GDM1 (cell line): Measurements from ENCODE around the gene TUFM.
A peak's percentile ranks its signal among the peaks of the same experiment; 100 is the strongest.
"Not testable (repeated sequence)": the region's sequence is repeated elsewhere in the genome, so short reads cannot be mapped to it uniquely, and the experiment has no call there.

Source experiments
- DNase-seq: peaks from one replicate; lab custom pipeline; 2025; lab: John Stamatoyannopoulos, UW

Gene TUFM

DNA sequence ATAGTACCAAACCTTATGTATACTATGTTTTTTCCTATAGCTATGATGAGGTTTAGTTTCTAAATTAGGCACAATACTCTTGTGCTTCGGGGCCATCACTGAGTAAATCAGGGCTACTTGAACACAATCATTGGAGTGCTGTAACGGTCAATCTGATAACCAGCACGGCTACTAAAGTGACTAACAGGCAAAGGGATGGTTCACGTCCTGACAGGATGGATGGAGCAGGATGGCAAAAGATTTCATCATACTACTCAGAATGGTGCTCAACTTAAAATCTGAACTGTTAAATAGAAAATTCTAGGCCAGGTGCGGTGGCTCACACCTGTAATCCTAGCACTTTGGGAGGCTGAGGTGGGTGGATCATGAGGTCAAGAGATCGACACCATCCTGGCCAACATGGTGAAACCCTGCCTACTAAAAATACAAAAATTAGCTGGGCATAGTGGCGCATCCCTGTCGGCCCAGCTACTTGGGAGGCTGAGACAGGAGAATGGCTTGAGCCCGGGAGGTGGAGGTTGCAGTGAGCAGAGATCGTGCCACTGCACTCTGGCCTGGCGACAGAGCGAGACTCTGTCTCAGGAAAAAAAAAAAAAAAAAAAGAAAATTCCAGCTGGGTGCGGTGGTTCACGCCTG lies 7.0 kb downstream of the TUFM start:
- no peak for DNase-seq

DNA sequence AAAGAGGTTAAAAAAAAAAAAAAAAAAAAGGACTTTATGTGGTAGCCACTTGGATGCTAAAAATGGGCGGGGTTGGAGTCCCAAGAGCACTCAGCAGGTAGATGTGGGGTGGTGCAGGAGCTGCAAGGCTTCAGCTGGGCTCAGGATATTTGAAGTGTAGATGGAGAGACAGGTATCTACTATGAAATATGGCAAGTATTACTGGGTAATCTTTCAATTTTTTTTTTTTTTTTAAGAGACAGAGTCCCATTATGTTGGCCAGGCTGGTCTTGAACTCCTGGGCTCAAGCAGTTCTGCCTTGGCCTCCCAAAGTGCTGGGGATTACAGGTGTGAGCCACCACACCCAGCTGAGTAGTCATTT lies 7.6 kb downstream of the TUFM start:
- no peak for DNase-seq

DNA sequence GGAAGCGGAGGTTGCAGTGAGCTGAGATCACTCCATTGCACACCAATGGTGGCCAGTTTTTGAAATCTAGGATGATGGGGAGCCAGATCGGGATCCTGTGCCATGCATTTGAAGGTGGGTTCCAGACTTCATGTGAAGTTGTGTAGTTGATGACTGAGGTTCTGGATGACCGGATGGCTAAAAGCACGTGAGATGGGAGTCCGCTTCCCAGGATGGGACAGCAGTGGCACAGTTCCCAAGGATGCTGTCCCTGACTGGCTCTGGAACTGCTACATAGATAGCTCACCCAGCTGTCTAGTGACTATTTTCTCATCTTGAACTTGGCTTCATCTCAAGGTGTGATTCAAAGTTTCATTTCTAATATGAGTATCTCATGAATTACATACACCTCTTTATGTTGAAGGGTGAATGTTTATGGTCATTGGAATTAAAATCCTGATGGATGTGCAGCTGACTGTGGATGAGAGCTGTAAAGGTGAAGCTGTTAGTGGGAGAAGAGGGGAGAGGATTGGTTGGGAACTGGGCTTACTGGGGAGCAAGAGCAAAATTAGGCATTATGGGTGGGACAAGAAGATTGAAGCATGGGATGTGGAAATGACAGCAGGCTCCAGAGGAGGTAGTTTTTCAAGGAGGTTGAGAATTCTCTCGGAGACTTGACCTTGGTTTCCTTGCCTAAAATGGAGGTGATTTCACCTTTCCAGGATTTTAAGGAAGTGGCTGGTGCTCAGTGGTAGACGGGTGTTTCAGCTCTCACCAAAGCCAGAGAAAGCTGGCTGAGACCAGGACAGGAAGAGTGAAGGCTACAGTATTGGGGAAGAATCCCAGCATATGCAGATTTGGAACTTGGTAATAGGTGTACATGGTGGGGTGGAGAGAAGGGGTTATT lies 8.2 kb downstream of the TUFM start:
- no peak for DNase-seq

DNA sequence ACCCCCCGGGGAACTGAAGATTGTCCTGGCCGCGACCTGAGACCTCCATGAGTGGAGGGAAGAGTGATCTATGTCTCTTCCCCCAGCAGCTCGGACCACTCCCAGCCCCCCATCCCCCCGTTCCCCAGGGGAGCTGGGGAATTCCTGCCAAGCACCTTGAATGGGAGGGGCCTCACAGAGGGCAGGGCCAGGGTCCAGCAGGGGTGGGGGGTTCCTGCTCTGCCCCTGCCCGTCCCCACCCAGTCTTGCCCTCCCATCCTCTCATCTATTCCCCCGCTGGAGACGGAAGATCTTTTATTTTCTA lies 9.4 kb downstream of the TUFM start:
- DNase-seq: no peak

DNA sequence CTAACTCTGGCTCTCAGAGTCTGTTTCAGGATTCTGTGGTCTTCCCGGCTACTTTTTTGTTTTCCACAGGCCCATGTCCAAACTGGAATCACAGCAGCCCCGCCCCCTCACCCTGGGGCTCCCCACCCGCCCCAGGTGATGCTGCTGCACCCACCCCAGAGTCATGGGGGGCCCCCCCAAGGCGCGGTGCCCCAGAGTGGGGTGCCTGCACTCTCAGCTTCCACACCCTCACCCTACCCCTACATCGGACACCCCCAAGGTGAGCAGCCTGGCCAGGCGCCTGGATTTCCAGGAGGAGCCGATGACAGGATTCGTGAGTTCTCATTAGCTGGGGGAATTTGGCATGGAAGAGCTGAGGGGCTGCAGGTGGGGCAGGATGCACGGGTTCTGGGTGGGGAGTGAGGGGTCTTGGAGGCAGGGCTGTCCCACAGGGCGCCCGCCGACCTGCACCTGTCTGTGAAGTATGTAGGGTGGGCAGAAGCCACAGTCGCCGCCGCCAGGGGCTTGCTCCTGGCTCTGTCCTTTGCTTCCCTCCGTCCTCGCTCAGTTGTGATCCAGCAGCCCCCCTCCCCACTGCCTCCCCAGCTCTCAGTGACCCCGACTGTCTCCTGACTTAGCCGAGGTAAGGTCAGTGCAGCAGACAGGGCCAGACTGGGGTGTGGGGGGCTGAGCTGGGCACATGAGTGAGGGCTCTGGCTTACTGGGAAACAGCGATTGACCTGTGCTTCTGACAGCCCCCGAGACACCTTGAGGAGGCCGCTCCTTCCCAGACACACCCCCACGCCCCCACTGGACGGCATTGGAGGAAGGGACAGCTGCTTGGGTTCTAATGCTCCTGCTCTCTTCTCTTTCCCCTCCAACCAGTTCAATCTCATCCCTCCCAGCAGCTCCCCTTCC lies 10.0 kb downstream of the TUFM start:
- DNase-seq: no peak

DNA sequence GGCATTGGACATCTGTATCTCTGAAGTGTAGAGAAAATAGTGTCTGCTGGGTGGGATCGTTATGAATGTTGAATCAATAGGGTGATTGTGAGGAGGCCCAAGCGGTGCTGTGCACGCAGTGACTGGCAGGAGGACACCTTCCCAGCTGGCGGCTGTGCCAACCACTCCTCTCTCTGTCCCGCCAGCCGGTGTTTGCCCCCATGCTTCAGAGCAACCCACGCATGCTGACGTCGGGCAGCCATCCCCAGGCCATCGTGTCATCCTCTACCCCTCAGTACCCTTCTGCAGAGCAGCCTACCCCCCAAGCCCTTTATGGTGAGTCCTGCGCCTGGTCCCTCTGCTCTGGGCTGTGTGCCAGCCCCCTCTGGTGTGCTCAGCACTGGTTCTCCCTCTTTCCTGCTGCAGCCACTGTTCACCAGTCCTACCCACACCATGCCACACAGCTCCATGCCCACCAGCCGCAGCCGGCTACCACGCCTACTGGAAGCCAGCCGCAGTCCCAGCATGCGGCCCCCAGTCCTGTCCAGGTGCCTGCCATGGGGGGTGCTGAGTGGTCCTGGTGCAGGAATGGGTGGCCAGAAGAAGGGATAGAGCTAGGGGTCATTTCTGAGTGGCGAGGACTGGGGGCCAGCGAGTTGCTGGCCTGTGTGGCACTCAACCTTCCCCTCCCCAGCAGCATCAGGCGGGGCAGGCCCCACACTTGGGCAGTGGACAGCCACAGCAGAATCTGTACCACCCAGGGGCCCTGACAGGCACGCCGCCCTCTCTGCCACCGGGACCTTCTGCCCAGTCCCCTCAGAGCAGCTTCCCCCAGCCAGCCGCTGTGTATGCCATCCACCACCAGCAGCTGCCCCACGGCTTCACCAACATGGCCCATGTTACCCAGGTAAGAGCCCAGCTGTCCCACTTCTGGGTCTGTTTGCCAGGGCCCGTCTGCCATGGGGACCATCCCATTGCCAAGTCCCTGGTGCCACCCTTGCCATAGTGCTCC lies 11.0 kb downstream of the TUFM start:
- no peak for DNase-seq

DNA sequence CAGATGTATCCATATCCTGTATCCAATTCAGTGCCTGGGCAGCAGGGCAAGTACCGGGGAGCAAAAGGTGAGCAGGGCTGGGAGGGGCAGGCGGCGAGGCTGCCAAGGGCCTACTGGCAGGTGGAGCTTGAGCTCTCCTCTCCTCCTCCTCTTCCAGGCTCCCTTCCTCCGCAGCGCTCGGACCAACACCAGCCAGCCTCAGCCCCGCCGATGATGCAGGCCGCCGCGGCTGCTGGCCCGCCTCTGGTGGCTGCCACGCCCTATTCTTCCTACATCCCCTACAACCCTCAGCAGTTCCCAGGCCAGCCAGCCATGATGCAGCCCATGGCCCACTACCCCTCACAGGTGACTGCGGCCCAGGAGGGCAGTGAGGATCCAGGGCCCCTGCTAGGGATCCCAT lies 11.8 kb downstream of the TUFM start:
- DNase-seq: no peak

DNA sequence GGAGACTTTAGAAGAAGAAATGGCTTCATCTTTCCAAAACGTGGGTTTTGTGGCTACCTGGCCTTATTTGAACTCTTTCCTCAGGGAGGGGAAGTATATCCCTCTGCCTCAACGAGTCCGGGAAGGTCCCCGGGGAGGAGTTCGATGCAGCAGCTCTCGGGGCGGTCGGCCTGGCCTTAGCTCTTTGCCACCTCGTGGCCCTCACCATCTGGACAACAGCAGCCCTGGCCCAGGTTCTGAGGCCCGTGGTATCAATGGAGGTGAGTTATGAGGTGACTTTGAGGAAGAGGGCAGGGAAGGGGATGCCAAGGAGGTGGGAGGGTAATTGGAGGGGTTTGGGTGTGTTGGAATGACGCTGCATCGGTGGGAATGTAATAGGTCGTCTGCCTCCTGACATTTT lies 15.6 kb downstream of the TUFM start:
- DNase-seq: no peak

DNA sequence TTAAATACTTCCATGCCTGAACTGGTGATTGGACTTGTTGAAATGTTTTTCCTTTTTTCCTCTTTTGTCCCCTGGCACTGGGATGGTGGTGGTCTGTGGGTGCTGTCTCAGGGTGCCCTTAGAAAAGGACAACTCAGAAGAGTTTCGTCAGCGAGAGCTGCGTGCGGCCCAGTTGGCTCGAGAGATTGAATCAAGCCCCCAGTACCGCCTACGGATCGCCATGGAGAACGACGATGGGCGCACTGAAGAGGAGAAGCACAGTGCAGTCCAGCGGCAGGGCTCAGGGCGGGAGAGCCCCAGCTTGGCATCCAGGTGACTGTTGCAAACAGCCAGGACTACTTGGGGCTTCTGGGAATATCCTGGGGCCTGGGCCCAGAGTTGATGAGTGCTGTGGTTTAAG lies 16.4 kb downstream of the TUFM start:
- DNase-seq: no peak

DNA sequence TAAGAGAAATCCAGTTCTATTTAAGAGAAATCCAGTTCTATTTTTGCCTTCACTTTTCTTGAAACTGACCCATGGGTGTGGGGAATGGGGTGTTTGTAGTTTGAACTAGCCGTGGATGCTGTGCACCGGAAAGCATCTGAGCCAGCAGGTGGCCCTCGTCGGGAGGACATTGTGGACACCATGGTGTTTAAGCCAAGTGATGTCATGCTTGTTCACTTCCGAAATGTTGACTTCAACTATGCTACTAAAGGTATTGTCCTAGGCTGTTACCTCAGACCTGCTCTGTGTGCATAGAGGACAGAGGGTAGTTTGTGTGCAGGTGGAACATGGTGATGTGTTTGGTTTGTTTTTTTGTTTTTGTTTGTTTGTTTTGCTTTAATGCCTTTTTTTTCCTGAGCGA lies 20.0 kb downstream of the TUFM start:
- no peak for DNase-seq

DNA sequence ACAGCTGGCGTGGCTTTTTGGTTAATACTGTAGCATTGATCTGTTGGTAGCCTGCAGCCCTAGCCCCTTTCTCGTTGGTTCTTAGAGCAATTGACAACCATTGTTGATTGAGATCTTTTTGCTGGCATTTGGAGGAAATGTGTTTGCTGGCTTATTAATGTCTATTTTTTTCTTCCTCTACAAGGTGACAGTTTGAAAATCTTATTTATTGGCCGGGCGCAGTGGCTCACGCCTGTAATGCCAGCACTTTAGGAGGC lies 21.5 kb downstream of the TUFM start:
- no peak for DNase-seq

DNA sequence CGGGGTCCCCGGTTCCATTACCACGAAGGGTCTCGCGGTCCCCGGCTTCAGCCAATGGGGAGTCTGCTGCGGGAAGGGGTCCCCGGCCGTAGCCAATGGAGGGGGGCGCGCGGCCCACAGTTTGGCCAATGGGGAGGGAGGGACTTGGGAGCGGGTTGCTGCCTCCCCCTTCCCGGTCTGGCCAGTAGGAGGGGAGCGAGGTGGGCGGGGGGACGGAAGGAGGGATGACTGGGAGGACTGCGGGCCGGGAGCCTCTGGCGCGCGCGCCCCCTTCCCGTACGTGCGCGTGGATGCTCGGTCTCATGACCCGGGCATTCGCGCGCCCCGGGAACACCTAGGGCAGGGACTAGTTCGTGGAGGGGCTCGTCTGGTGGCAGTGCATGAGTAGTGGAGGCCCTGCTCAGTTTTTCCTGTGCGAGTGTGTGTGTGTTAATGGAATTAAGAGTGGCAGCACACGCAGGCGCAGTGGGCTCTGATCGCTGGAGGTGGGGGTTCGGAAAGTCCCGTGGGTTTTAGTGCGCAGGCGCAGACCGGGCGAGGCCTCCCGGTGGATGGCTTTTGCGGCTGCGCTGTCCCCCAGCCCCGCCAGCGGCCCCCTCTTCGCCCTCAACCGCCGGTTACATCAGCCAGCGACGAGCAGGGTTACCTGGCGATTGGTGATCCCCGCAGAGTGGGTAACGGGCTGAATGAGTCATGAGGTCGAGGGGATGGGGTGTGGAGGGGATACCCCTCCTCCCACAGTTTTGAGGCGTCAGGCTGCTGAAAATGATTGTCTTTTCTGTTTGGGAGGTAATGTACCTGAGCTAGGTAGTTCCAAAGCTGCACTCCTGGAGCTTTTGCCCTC lies 22.1 kb downstream of the TUFM start:
- peak; percentile 98 for DNase-seq

DNA sequence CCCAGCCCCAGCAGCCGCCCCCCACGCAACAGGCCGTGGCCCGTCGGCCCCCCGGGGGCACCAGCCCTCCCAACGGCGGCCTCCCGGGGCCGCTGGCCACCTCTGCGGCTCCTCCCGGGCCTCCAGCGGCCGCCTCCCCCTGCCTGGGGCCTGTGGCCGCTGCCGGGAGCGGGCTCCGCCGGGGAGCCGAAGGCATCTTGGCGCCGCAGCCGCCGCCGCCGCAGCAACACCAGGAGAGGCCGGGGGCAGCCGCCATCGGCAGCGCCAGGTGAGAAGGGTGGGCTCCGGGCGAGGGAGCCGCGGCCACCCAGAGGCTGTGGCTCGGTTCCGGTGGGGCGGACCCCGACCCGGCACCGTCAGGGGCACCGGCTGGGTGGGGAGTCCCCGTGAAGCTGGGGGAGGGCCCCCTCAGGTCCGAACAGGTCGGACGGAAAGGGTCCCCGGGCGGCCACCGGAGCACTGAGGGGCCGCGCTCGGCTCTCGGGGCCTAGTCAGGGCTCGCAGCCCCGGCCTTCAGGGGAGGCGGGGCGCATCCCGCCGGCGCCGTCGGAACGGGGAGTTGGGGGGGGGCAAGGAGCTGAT lies 22.8 kb downstream of the TUFM start:
- no peak for DNase-seq

DNA sequence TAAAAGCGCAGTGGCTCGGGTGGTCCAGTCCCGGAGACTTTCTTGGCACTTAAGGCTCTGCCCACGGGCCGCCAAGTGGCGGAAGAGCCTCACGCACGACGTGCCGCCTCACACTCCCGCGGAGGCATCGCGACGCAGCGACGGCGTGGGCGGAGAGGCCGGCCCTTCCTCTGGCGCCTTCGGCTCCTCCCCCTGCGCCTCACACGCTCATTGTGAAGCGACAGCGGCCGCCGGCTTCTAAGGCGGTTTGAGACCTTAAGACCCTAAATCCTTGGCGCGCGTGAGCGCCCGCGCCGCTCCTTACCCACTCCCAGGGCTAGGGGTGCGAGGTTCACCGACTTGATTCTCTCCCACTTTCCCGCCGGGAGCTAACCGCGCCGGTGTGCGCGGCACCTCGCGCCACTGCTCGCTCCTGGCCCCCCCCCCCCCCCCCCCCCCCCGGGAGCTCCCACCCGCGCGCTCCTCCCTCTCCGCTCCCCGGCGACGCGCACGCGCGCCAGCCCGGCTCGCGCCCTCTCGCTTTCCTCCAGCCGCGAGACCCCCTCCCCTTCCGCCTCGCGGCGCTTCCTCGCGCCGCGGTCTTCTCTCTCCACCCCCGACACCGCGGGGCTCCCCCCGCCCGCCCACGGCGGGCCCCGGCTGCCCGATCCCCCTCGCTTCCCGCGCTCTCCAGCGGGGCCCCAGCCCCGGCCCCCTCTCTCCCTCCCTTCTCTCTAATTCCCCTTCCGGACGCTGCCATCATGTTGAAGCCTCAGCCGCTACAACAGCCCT lies 23.4 kb downstream of the TUFM start, which contains the start of gene ATXN2L:
Gene ATXN2L (plus strand): TSS at position 480 of the 771 bp plus-strand sequence. CDS start 261 bp downstream, at position 741.
- peak; percentile 94 for DNase-seq

DNA sequence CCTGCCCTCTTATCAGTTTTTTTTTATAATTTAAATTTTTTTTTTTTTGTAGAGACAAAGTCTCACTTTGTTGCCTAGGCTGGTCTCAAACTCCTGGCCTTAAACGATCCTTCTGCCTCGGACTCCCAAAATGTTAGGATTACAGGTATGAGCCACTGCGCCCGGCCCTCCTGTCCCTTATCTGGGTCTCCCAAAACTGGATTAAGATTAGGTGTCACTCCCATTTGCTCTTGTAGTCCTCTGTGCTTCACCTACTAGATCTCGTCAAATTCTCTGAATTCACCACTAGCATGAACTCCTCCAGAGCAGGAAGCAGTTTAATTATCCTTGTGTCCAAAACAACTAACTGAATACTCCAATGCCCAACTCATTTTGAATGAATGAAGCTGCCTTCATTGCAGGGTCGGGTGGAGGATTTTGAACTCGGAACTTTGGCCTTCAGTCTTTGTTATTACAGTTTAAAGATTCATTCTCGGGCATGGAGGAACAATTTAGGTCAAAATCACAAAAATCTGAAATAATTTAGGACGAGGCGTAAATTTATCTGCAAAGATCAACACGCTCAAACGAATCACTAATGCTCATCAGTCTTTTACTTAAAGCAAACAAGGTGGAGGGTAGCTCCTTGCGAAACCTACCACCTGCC lies 24.2 kb downstream of the TUFM start:
- no peak for DNase-seq

DNA sequence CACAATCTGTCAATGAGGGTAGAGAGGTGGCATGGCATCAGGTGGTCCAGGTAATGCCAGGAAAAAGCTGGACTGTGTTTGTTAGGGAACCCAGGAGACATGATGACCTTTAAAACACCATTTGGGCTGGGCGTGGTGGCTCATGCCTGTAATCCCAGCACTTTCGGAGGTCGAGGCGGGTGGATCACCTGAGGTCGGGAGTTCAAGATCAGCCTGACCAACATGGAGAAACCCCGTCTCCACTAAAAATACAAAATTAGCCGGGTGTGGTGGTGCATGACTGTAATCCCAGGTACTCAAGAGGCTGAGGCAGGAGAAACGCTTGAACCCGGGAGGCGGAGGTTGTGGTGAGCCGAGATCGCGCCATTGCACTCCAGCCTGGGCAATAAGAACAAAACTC lies 25.6 kb downstream of the TUFM start:
- not testable (repeated sequence) for DNase-seq

DNA sequence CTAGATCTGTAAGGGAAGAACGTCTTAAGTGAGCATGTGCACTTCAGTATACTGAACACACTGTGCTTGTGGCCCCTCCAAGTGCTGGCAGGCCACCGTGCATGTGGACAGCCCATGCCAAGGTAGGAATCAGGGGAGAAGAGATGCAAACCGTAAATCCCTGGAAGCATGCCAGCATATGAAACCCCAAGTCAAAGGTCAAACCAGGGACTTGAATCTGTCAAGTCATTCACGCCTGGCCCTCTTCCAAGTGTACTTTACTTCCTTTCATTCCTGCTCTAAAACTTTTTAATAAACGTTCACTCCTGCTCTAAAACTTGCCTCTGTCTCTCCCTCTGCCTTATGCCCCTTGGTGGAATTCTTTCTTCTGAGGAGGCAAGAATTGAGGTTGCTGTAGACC lies 26.1 kb downstream of the TUFM start:
- no peak for DNase-seq

DNA sequence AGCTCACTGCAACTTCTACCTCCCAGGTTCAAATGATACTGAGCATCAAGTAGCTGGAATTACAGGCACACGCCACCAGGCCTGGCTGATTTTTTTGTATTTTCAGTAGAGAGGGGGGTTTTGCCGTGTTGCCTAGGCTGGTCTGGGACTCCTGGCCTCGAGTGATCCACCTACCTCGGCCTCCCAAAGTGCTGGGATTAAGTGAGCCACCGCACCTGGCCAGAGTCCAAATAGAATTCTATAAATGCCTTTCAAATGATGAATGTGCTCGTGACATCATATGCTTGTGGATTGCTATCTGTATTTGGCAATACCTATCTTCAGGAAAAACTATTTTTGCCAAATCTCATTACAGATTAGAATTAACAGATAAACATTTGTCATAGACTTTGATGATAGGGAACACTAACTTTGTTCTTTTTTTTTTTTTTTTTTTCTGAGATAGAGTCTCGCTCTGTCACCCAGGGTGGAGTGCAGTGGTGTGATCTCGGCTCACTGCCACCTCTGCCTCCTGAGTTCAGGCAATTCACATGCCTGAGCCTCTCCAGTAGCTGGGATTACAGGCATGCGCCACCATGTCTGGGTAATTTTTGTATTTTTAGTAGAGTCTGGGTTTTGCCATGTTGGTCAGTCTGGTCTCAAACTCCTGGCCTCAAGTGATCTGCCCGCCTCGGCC lies 38.6 kb downstream of the TUFM start:
- not testable (repeated sequence) for DNase-seq
